ENCODE measurements around the gene PRKCSH.
A peak's percentile ranks its signal among the peaks of the same experiment; 100 is the strongest.

The PRKCSH gene

GRCh38 chr19:11486661-11487503 is 51.4 kb downstream of the PRKCSH start:
- no peak for DNase-seq
- in situ Hi-C loops (cut with MboI; ENCODE audit: low pct_unique_long_range_greater_than_20kb, low sequenced_read_pairs) = no loop called here

- no peak for DNase-seq
- in situ Hi-C loops (cut with MboI; ENCODE audit: low pct_unique_long_range_greater_than_20kb, low sequenced_read_pairs) = no loop called here
These were observed 53.9 kb downstream of the PRKCSH start for GRCh38 chr19:11489378-11489777.

- no peak for DNase-seq
- in situ Hi-C loops (cut with MboI; ENCODE audit: low pct_unique_long_range_greater_than_20kb, low sequenced_read_pairs) = no loop called here
These were observed 59.3 kb downstream of the PRKCSH start for GRCh38 chr19:11494634-11495285.

DNA sequence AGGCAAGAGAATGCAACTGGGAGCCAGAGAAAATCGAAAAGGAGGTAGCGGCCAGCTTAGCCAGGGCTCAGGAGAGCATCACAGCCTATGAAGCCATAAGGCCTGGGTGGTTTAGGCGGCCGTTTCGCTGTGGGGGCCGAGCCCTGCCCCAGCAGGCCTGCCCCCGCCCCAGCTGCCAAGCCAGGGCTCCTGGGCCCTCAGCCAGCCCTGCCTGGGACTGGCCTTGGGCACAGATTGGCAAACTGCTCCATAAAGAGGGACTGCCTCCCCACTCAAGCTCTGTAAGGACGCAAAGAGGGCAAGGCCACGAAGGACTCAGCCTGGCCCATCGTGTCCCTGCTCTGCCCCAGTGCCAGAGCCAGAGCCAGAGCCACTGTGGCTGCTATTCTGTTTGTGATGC is 60.0 kb downstream of the PRKCSH start:
- no peak for DNase-seq
- in situ Hi-C loops (cut with MboI; ENCODE audit: low pct_unique_long_range_greater_than_20kb, low sequenced_read_pairs) = no loop called here

DNA sequence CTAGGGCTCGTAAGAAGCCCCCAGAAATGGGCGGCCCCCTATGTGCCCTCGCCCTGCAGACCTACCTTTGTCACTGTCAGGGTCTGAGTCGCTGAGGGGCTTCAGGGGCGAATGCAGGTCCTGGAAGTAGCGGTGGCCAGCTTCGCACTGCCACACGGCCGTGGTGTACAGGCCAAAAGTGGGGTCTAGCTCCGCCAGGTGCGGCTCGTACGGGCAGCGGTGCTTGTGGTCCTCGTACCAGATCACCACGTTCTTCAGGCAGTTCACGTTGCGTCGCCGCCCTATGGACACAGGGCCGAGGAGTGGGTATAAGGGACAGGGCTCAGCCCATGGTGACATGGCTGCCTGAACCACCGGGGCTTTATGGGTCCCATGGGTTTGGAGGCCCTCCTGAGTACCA is 60.5 kb downstream of the PRKCSH start:
- in situ Hi-C loops (cut with MboI; ENCODE audit: low pct_unique_long_range_greater_than_20kb, low sequenced_read_pairs) = no loop called here
- no peak for DNase-seq

DNA sequence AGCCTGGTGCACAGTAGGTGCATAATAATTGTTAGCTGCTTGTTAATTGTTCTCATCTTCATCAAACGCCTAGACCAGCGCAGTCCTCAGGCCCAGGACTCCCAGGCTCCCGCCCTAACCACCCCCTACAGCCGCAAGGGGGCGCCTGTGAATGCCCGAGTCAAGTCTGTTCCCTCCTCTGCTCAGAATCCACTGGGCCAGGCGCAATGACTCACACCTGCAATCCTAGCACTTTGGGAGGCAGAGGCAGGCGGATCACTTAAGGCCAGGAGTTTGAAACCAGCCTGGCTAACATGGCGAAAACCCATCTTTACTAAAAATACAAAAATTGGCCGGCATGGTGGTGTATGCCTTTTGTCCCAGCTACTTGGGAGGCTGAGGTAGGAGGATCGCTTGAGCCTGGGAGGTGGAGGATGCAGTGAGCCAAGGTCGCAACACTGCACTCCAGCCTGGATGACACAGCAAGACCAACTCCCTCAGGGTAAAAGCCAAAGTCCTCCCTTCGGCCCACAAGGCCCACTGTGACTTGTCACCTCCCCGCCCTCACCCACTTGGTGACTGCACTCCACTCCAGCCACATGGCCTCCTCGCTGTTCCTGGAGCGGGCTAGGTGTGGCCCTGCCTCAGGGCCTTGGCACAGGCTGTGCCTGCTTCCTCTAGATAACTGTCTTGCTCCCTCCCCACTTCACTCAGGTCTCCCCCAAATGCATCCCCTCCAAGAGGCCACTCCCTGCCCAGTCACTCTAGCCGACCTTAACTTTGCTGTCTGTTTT is 61.1 kb downstream of the PRKCSH start:
- peak; percentile 69 for DNase-seq
- in situ Hi-C loops (cut with MboI; ENCODE audit: low pct_unique_long_range_greater_than_20kb, low sequenced_read_pairs) = no loop called here

GRCh38 chr19:11499220-11499726 is 63.8 kb downstream of the PRKCSH start:
- DNase-seq = no peak
- in situ Hi-C loops (cut with MboI; ENCODE audit: low pct_unique_long_range_greater_than_20kb, low sequenced_read_pairs) = no loop called here

GRCh38 chr19:11499890-11500420 is 64.5 kb downstream of the PRKCSH start:
- in situ Hi-C loops (cut with MboI; ENCODE audit: low pct_unique_long_range_greater_than_20kb, low sequenced_read_pairs) = no loop called here
- no peak for DNase-seq

Data from KBM-7 (cell line).